ENCODE data around the gene TMEM14C.

DNA sequence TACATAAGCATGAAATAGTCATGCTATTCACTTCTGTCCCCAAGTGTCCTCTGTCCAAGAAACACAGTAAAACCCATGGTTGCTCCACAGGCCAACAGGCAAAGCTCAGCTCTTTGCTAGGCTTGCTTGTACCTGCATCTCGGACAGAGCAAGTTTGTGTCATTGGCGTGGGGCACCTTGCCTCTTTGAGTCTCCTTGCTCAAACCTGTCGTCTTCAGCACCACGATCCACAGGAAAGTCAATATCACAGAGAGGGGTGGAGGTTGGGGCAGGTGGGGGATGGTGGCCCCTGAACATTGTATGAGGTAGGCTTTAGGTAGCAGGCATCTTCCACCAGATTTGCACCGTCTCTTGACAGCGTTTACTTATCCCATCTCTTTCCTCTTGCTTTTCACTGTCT is 20.6 kb downstream of the TMEM14C start:
- TF ChIP-seq POLR2A (IDR thresholded peaks at IDR 0.05; ENCODE audit: extremely low read depth, insufficient read length) (no peak), MYC (IDR thresholded peaks at IDR 0.05; ENCODE audit: low read depth, low read length) (no peak), MAX (IDR thresholded peaks at IDR 0.05; ENCODE audit: low read depth, low read length) (no peak)
- TF ChIP-seq, protein P1, sequence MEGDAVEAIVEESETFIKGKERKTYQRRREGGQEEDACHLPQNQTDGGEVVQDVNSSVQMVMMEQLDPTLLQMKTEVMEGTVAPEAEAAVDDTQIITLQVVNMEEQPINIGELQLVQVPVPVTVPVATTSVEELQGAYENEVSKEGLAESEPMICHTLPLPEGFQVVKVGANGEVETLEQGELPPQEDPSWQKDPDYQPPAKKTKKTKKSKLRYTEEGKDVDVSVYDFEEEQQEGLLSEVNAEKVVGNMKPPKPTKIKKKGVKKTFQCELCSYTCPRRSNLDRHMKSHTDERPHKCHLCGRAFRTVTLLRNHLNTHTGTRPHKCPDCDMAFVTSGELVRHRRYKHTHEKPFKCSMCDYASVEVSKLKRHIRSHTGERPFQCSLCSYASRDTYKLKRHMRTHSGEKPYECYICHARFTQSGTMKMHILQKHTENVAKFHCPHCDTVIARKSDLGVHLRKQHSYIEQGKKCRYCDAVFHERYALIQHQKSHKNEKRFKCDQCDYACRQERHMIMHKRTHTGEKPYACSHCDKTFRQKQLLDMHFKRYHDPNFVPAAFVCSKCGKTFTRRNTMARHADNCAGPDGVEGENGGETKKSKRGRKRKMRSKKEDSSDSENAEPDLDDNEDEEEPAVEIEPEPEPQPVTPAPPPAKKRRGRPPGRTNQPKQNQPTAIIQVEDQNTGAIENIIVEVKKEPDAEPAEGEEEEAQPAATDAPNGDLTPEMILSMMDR (IDR thresholded peaks at IDR 0.05; ENCODE audit: low read depth, low read length), result no peak
